ENCODE data around the gene POM121L12. TPM values are rescaled to one million over a fixed set of nuclear protein-coding genes. Genes with fewer than 3 reads are reported as not detected.

POM121L12 gene
- total RNA-seq = not detected

GRCh38 chr7:53035499-53036412 is at the start of gene POM121L12:
Gene POM121L12, plus strand, starts transcription at chr7:53035633. Its CDS starts 39 bp downstream, at chr7:53035672.
- DNase-seq = no peak

- DNase-seq = no peak
Measured at GRCh38 chr7:52992001-52992400, 43.4 kb upstream of the POM121L12 start.

- no peak for DNase-seq
Measured at GRCh38 chr7:52992479-52993162, 42.8 kb upstream of the POM121L12 start.

GRCh38 chr7:52995676-52996075 is 39.8 kb upstream of the POM121L12 start:
- DNase-seq = no peak

GRCh38 chr7:53001221-53001620 is 34.2 kb upstream of the POM121L12 start:
- no peak for DNase-seq

- DNase-seq = no peak
Measured at GRCh38 chr7:53002389-53002788, 33.0 kb upstream of the POM121L12 start.

- DNase-seq = no peak
Measured at GRCh38 chr7:53003653-53004445, 31.6 kb upstream of the POM121L12 start.

GRCh38 chr7:53013925-53014324 is 21.5 kb upstream of the POM121L12 start:
- DNase-seq = no peak

- no peak for DNase-seq
Measured at GRCh38 chr7:53015463-53015862, 20.0 kb upstream of the POM121L12 start.

GRCh38 chr7:53022893-53023292 is 12.5 kb upstream of the POM121L12 start:
- DNase-seq = no peak

- no peak for DNase-seq
Measured at GRCh38 chr7:53048638-53049037, 13.2 kb downstream of the POM121L12 start.

GRCh38 chr7:53050433-53050832 is 15.0 kb downstream of the POM121L12 start:
- DNase-seq = no peak

- DNase-seq = no peak
Measured at GRCh38 chr7:53059591-53059990, 24.2 kb downstream of the POM121L12 start.

GRCh38 chr7:53060066-53060465 is 24.6 kb downstream of the POM121L12 start:
- no peak for DNase-seq

- DNase-seq = no peak
Measured at GRCh38 chr7:53062796-53063195, 27.4 kb downstream of the POM121L12 start.

- DNase-seq = no peak
Measured at GRCh38 chr7:53068673-53069072, 33.2 kb downstream of the POM121L12 start.

GRCh38 chr7:53070883-53071282 is 35.5 kb downstream of the POM121L12 start:
- DNase-seq = no peak
